Endodermal cell (in vitro differentiated cells): ENCODE results near the gene TRPM4. TPM values are rescaled to one million over a fixed set of nuclear protein-coding genes. Genes with fewer than 3 reads are reported as not detected.

Experiments used
- DNase-seq: peaks from one replicate; pipeline ENCODE4 v3.0.0-alpha.2; 2017
- H3K27ac ChIP-seq: 2 replicates; pipeline ENCODE4 v1.5.1; 2013; ENCODE audit warnings: mild to moderate bottlenecking, low read depth, low read length, moderate library complexity
- H3K27me3 ChIP-seq: 2 replicates; pipeline ENCODE4 v1.6.1; 2013; ENCODE audit warnings: mild to moderate bottlenecking, low read length, moderate library complexity; ENCODE audit not compliant: insufficient read depth, control insufficient read depth, poor library complexity, severe bottlenecking
- H3K36me3 ChIP-seq: 2 replicates; pipeline ENCODE4 v1.7.0; 2013; ENCODE audit warnings: mild to moderate bottlenecking, low read length, moderate library complexity; ENCODE audit not compliant: control insufficient read depth, insufficient read depth
- H3K4me1 ChIP-seq: one replicate; pipeline ENCODE4 v1.7.0; 2013; ENCODE audit warnings: low read length; ENCODE audit not compliant: control insufficient read depth, insufficient read depth
- H3K4me3 ChIP-seq: 2 replicates; pipeline ENCODE4 v1.5.1; 2013; ENCODE audit warnings: mild to moderate bottlenecking, low read length, moderate library complexity
- H3K9ac ChIP-seq: 2 replicates; pipeline ENCODE4 v1.6.1; 2013; ENCODE audit warnings: mild to moderate bottlenecking, low read length, moderate library complexity; ENCODE audit not compliant: poor library complexity, severe bottlenecking; ENCODE audit errors: extremely low read depth
- H3K9me3 ChIP-seq: 2 replicates; pipeline ENCODE4 v1.6.1; 2013; ENCODE audit warnings: mild to moderate bottlenecking, low read length, moderate library complexity; ENCODE audit not compliant: control insufficient read depth
- H3K27ac Mint-ChIP-seq: 2 replicates; pipeline ENCODE4 v1.8.0; 2020; ENCODE audit warnings: mixed read lengths
- H3K27me3 Mint-ChIP-seq: 2 replicates; pipeline ENCODE4 v1.8.0; 2021; ENCODE audit warnings: mild to moderate bottlenecking, mixed read lengths; ENCODE audit not compliant: insufficient read depth
- H3K36me3 Mint-ChIP-seq: 2 replicates; pipeline ENCODE4 v1.8.0; 2020; ENCODE audit warnings: low read depth, mixed read lengths
- H3K4me1 Mint-ChIP-seq: 2 replicates; pipeline ENCODE4 v1.8.0; 2020; ENCODE audit warnings: mixed read lengths
- H3K4me3 Mint-ChIP-seq: 2 replicates; pipeline ENCODE4 v1.8.0; 2020; ENCODE audit warnings: mild to moderate bottlenecking, moderate library complexity, mixed read lengths
- H3K9me3 Mint-ChIP-seq: 2 replicates; pipeline ENCODE4 v1.8.0; 2020; ENCODE audit warnings: mild to moderate bottlenecking, mixed read lengths
- WGBS, 2 experiments: methylation state at CpG; one replicate each; pipeline versions ENCODE4 v1.1.5 to v1.1.7; 2013; ENCODE audit warnings: missing lambda C conversion rate in 2 of 2, mixed read lengths in 1 of 2; ENCODE audit not compliant: insufficient coverage in 1 of 2, insufficient read length in 1 of 2; 5-methylcytosine and 5-hydroxymethylcytosine counted together
- total RNA-seq, 2 donors: library from RNA; stranded (reverse); fragmentation: NEBNext Ultra II Directional in 1 of 2; extraction: Animal tissue kit (Norgen Biotek cat#: 25700) in 1 of 2; gene quantifications; 2 replicates in 1 of 2; 3 replicates in 1 of 2; pipeline ENCODE4 v1.2.1, GENCODE V29; 2021
- TF ChIP-seq, protein P1 (sequence below): fragments of 200-600 bp; sonication (generic); conservative IDR thresholded peaks from 2 replicates; pipeline ENCODE4 v1.5.0; 2021; ENCODE audit warnings: antibody characterized with exemption, mild to moderate bottlenecking

Gene TRPM4
- total RNA-seq, 2 donors from 2014 or later = 22.0 to 33.3 TPM

DNA sequence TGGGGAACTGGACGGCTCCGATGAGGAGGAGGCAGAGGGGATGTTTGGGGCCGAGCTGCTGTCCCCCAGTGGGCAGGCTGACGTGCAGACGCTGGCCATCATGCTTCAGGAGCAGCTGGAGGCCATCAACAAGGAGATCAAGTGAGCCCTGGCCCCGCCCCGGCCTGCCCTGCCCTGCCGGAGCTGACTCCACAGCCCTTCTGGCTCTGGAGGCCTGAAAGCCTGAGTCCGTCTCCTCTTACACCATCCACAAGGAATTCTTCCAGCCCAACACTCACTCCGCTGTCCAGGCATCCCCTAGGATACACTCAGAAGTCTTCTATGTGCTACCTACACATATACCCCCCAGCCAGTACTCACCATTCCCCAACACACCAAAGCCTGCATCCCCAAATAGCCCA is 20.8 kb upstream of the TRPM4 start:
- peaks cover 23% of the 10 kb centered on the region for H3K27me3 Mint-ChIP-seq
- peaks cover 2% of the 10 kb centered on the region for H3K9me3 Mint-ChIP-seq
- H3K27ac ChIP-seq = no peak overlapping the region
- peaks cover 3% of the 10 kb centered on the region for H3K4me1 Mint-ChIP-seq
- no peaks in the 10 kb centered on the region for H3K36me3 ChIP-seq
- no peaks in the 10 kb centered on the region for H3K4me1 ChIP-seq
- H3K36me3 Mint-ChIP-seq = peaks cover 4% of the 10 kb centered on the region
- no peaks in the 10 kb centered on the region for H3K27me3 ChIP-seq
- 86 to 88% methylated on average over 3 to 10 of the region's 10 CpGs for WGBS, 2 experiments
- no peak overlapping the region for H3K27ac Mint-ChIP-seq
- no peak overlapping the region for H3K4me3 ChIP-seq
- H3K4me3 Mint-ChIP-seq = no peak overlapping the region
- no peak overlapping the region for H3K9ac ChIP-seq
- H3K9me3 ChIP-seq = no peaks in the 10 kb centered on the region
- no peak for DNase-seq
- TF ChIP-seq, protein P1, sequence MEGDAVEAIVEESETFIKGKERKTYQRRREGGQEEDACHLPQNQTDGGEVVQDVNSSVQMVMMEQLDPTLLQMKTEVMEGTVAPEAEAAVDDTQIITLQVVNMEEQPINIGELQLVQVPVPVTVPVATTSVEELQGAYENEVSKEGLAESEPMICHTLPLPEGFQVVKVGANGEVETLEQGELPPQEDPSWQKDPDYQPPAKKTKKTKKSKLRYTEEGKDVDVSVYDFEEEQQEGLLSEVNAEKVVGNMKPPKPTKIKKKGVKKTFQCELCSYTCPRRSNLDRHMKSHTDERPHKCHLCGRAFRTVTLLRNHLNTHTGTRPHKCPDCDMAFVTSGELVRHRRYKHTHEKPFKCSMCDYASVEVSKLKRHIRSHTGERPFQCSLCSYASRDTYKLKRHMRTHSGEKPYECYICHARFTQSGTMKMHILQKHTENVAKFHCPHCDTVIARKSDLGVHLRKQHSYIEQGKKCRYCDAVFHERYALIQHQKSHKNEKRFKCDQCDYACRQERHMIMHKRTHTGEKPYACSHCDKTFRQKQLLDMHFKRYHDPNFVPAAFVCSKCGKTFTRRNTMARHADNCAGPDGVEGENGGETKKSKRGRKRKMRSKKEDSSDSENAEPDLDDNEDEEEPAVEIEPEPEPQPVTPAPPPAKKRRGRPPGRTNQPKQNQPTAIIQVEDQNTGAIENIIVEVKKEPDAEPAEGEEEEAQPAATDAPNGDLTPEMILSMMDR = no peak

DNA sequence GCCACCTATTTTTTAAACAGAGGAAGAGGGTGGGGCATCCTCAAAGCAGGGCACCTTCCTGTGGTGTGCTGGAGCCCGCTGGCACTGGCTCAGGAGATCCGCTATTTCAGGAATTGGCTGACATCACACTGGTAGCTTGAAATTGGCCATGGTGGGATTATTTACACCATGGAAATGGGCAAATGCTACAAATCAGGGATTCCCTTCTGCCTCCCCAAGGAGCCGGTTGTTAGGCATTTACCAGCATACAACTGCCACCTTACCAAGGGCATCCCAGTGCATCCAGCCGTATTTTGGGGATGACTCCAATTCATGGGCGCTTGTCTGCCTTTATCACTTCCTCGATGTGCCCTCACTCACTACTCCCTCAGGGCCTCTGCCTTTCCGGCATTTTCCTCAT is 16.6 kb upstream of the TRPM4 start:
- no peak overlapping the region for H3K4me3 ChIP-seq
- H3K9me3 ChIP-seq = no peaks in the 10 kb centered on the region
- Mint-ChIP-seq H3K4me3 (no peak overlapping the region), H3K27ac (no peak overlapping the region), H3K9me3 (peaks cover 2% of the 10 kb centered on the region), H3K27me3 (peaks cover 20% of the 10 kb centered on the region), H3K36me3 (peaks cover 3% of the 10 kb centered on the region), H3K4me1 (peaks cover 6% of the 10 kb centered on the region)
- H3K27me3 ChIP-seq = no peaks in the 10 kb centered on the region
- no peak overlapping the region for H3K9ac ChIP-seq
- TF ChIP-seq, protein P1 = no peak
- no peaks in the 10 kb centered on the region for H3K4me1 ChIP-seq
- no peak for DNase-seq
- no peak overlapping the region for H3K27ac ChIP-seq
- 83 to 88% methylated on average over 6 to 7 of the region's 7 CpGs for WGBS, 2 experiments
- H3K36me3 ChIP-seq = no peaks in the 10 kb centered on the region

DNA sequence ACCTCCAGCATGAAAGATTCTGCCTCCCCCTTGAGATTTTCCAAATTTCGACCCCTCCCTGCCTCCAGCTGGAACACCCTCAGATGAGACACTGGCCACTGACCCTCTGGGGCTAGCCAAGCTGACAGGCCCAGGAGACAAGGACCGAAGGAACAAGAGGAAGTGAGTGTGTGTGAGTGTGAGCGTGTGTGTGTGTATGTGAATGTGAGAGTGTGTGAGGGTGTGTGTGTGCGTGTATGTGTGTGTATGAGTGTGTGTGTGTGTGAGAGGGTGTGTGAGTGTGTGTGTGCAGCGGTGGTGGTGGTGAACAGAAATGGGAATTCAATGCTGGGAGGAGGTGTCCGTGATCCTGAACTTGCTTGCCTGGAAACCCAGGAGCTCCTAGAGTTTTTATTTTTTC is 16.2 kb upstream of the TRPM4 start:
- TF ChIP-seq, protein P1 = no peak
- peaks cover 2% of the 10 kb centered on the region for H3K36me3 Mint-ChIP-seq
- WGBS, 2 experiments = 82 to 90% methylated on average over 4 to 5 of the region's 6 CpGs

More for the DNA sequence above, 16.2 kb upstream of the TRPM4 start:
- H3K4me3 ChIP-seq = no peak overlapping the region
- Mint-ChIP-seq H3K9me3 (no peaks in the 10 kb centered on the region), H3K27ac (no peak overlapping the region), H3K4me3 (no peak overlapping the region), H3K4me1 (peaks cover 8% of the 10 kb centered on the region), H3K27me3 (peaks cover 19% of the 10 kb centered on the region)
- no peaks in the 10 kb centered on the region for H3K36me3 ChIP-seq
- no peak for DNase-seq
- no peaks in the 10 kb centered on the region for H3K4me1 ChIP-seq
- no peaks in the 10 kb centered on the region for H3K27me3 ChIP-seq
- H3K9me3 ChIP-seq = no peaks in the 10 kb centered on the region
- no peak overlapping the region for H3K9ac ChIP-seq
- H3K27ac ChIP-seq = no peak overlapping the region
